GM12891 (cell line): ENCODE measurements around the gene PTER.

ENCODE experiments used
- POLR2A ChIP-seq: IDR thresholded peaks from 2 replicates; pipeline ENCODE4 v1.6.1; 2011; ENCODE audit warnings: low read depth, low read length, control low read depth
- TAF1 ChIP-seq: IDR thresholded peaks from 2 replicates; pipeline ENCODE4 v1.6.1; 2011; ENCODE audit warnings: low read depth, low read length, control low read depth

GRCh38 chr10:16466001-16466400, 29.2 kb downstream of the PTER start:
- TF ChIP-seq POLR2A: no peak
- no peak for TF ChIP-seq TAF1
